ENCODE measurements around the gene CACNA1B.

GRCh38 chr9:138050472-138051330, 173.1 kb downstream of the CACNA1B start:
- no peak for TF ChIP-seq TAF1 (IDR thresholded peaks at IDR 0.05; ENCODE audit: low read depth, low read length)
- no peak for TF ChIP-seq POLR2A (IDR thresholded peaks at IDR 0.05; ENCODE audit: low read depth, low read length)
- TF ChIP-seq POLR2AphosphoS5 (IDR thresholded peaks at IDR 0.05; ENCODE audit: low read depth, low read length), result no peak
- no peak for TF ChIP-seq POU2F2 (IDR thresholded peaks at IDR 0.05; ENCODE audit: low read depth, low read length)
- no peak for TF ChIP-seq SPI1 (IDR thresholded peaks at IDR 0.05; ENCODE audit: low read depth, low read length)
- TF ChIP-seq PAX5 (IDR thresholded peaks at IDR 0.05; ENCODE audit: insufficient read depth, low read length, severe bottlenecking), result no peak

Data from GM12891 (cell line).